Measurements from ENCODE around the gene PXMP2.
"Not testable (repeated sequence)": the region's sequence is repeated elsewhere in the genome, so short reads cannot be mapped to it uniquely, and the experiment has no call there.

PXMP2 gene

GRCh38 chr12:132694888-132695287 is 7.5 kb downstream of the PXMP2 start:
- not testable (repeated sequence) for DNase-seq (ENCODE audit: low read depth)

GRCh38 chr12:132695431-132695830 is 8.0 kb downstream of the PXMP2 start:
- no peak for DNase-seq (ENCODE audit: low read depth)

GRCh38 chr12:132698341-132698740 is 11.0 kb downstream of the PXMP2 start:
- DNase-seq (ENCODE audit: low read depth), result no peak

GRCh38 chr12:132700212-132700822 is 12.9 kb downstream of the PXMP2 start:
- no peak for DNase-seq (ENCODE audit: low read depth)

- DNase-seq (ENCODE audit: low read depth), result no peak
Measured at GRCh38 chr12:132702640-132703039, 15.3 kb downstream of the PXMP2 start.

GRCh38 chr12:132703641-132704040 is 16.3 kb downstream of the PXMP2 start:
- DNase-seq (ENCODE audit: low read depth), result no peak

DNA sequence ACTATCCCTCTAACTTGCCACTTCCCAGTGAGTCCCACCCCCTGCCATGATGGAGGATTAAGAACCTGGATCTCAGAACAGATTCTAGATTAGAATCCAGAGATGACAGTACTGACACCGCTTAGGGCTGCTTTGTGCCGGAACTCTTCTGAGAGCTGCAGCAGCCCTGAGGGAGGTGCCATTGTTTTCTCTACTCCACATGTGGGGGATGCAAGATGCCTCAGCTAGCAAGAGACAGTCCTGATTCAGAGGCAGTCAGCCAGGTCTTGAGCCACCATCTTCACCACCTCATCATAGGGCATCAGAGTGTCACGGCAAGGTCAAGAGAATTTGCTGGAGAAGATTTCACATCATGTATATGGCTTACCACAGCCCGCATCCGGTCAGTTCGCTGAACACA is 19.9 kb downstream of the PXMP2 start:
- no peak for DNase-seq (ENCODE audit: low read depth)

DNA sequence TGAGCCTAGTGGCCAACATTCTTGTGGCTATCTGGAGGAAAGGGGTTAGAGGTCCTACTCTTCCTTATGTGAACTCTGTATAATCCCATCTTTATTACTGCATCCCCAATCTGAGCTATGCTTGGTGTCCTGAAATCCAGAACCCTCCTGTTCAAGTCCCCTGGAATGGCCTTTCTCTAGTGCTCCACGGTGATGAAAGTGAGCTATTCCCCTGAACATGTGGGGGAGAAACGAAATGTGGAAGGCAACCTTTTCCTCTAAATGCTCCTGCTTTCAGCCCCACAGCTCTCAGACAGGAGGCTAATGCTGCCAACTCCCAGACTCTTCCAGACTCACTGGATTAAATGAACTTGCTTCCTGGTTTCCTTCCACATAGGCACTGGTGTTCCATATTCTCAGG is 20.8 kb downstream of the PXMP2 start:
- DNase-seq (ENCODE audit: low read depth), result no peak

DNA sequence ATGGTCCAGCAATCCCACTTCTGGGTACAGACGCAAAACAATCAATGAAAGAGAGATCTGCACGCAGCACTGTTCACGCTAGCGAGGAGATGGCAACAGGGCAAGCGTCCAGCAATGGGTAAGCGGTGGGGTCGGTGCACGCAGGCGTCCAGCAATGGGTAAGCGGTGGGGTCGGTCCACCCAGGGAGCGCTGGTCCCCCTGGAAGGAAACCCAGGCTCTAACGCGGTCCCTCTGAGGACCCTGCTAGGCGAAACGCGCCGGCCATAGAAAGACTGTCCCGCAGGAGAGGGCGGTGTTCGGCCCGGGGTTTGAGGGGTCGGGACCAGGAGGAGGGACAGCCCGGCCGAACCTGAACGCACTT is 22.6 kb downstream of the PXMP2 start:
- no peak for DNase-seq (ENCODE audit: low read depth)

DNA sequence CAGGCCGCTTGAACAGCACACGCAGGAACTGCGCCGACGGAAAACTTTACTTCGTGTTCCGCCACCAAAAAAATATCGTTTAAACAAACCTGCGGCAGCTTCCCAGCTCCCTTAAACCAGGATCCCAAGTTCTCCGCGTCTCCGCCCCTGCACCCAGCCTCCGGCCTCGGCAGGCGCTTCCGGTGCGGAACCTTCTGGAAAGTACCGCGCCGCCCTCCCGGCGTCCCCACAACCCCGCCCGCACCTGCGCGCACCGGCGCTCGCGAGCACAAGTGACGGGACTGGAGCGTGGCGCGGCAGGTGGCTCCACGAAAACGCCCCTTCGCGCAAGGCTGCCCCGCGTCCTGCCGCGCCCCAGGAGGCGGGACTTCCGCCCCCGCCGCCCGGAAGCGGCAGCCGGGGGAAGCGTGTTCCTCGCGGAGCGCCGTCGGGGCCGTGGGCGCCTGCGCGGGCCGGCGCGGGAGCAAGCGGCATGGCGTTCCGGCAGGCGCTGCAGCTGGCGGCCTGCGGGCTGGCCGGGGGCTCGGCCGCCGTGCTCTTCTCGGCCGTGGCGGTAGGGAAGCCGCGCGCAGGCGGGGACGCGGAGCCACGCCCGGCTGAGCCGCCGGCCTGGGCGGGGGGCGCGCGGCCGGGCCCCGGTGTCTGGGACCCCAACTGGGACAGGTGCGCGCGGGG is 23.2 kb downstream of the PXMP2 start, which contains the start of gene PGAM5:
PGAM5 (plus strand) TSS at position 438 of the 675 bp plus-strand sequence; CDS start at position 473, 35 bp downstream.
- DNase-seq (ENCODE audit: low read depth), result no peak

- DNase-seq (ENCODE audit: low read depth), result no peak
Measured at GRCh38 chr12:132711080-132711843, 23.9 kb downstream of the PXMP2 start.

DNA sequence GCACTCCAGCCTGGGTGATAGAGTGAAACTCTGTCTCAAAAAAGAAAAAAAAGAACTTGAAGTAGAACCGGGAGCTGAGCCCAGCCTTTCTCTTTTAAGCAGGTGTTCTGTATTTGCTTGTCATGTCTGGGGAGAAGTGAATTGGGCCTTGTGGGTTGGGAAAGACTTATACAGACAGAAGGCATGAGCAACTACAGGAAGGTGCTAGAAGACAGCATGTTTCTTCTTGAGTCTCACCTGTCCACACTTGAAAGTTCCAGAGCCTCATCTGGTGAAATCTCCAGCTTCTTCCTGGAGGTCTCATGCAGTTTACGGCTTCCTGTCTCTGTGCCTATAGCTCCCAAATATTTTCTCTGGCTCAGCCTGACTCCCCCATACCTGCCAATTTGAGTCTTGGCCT is 25.7 kb downstream of the PXMP2 start:
- no peak for DNase-seq (ENCODE audit: low read depth)

- DNase-seq (ENCODE audit: low read depth), result no peak
Measured at GRCh38 chr12:132715874-132716273, 28.5 kb downstream of the PXMP2 start.

DNA sequence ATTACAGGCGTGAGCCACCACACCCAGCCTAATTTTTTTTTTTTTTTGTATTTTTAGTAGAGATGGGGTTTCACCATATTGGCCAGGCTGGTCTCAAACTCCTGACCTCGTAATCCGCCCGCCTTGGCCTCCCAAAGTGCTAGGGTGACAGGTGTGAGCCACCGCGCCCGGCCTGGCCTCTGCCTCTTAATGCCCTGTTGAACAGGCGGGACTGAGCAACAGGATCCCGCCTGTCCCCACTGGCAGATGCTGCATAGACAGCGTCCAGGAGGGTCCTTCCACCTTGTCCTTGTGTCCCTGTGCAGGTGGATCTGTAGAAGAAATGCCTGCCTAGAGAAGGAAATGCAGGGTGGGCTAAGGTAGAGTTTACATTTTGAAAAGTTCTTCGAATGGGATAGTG is 29.0 kb downstream of the PXMP2 start:
- no peak for DNase-seq (ENCODE audit: low read depth)

GRCh38 chr12:132717011-132717410 is 29.6 kb downstream of the PXMP2 start:
- no peak for DNase-seq (ENCODE audit: low read depth)

GRCh38 chr12:132717531-132718387 is 30.4 kb downstream of the PXMP2 start:
- no peak for DNase-seq (ENCODE audit: low read depth)

- no peak for DNase-seq (ENCODE audit: low read depth)
Measured at GRCh38 chr12:132718644-132719043, 31.3 kb downstream of the PXMP2 start.

GRCh38 chr12:132719141-132719953 is 32.0 kb downstream of the PXMP2 start:
- DNase-seq (ENCODE audit: low read depth), result no peak

DNA sequence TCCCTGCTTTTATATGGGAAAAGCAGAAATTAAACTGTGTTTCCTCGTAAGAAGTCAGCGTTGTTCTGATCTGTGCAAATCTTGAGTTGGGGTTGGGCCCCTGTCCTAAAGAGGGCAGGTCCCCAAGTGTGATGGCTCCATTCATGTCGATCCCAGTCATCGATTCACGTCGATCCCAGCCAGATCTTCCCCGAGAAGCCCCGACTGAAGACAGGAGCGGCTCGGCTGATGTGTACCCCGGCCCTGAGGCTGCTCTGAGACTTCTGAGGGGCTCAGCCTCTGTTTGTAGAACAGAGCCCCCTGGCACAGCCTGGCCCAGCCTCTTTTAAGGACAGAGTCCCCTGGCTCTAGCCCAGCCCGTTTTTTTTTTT is 32.6 kb downstream of the PXMP2 start:
- DNase-seq (ENCODE audit: low read depth), result no peak

- no peak for DNase-seq (ENCODE audit: low read depth)
Measured at GRCh38 chr12:132720606-132721345, 33.4 kb downstream of the PXMP2 start.
